A549 (cell line): ENCODE measurements around the gene PSMD6.
A peak's percentile ranks its signal among the peaks of the same experiment; 100 is the strongest.

Source experiments
- FOSL2 ChIP-seq, 2 experiments: fragments of 450-650 bp in 1 of 2; fragments of >200 bp in 1 of 2; sonication (Bioruptor Twin) in 1 of 2; formaldehyde crosslinking; IDR thresholded peaks; 2 replicates each; pipeline versions ENCODE4 v1.5.0 to v1.6.1; 2016 to 2020; ENCODE audit warnings: mild to moderate bottlenecking in 1 of 2, moderate library complexity in 1 of 2
- MAFK ChIP-seq: fragments of 450-650 bp; IDR thresholded peaks from 2 replicates; pipeline ENCODE4 v1.6.1; 2014; ENCODE audit not compliant: partially characterized antibody
- MYC ChIP-seq: IDR thresholded peaks from 2 replicates; pipeline ENCODE4 v1.6.1; 2012; ENCODE audit warnings: mild to moderate bottlenecking, inconsistent platforms, low read length, improper control_type of control experiment, borderline replicate concordance
- POLR2A ChIP-seq: IDR thresholded peaks from 2 replicates; pipeline ENCODE4 v1.6.1; 2012; ENCODE audit warnings: mild to moderate bottlenecking, low read length
- RAD21 ChIP-seq, 2 experiments: fragments of >200 bp in 1 of 2; sonication (Bioruptor Twin) in 1 of 2; formaldehyde crosslinking in 1 of 2; IDR thresholded peaks in 1 of 2; conservative IDR thresholded peaks in 1 of 2; 2 replicates in 1 of 2; 3 replicates in 1 of 2; pipeline ENCODE4 v1.6.1; 2012 to 2018; ENCODE audit warnings: inconsistent platforms in 1 of 2
- RFX5 ChIP-seq: fragments of 450-650 bp; IDR thresholded peaks from 2 replicates; pipeline ENCODE4 v1.7.1; 2014; ENCODE audit warnings: antibody characterized with exemption, mild to moderate bottlenecking, moderate library complexity
- USF2 ChIP-seq: fragments of 450-650 bp; IDR thresholded peaks from 2 replicates; pipeline ENCODE4 v1.6.1; 2014; ENCODE audit warnings: antibody characterized with exemption
- ZFP36 ChIP-seq: fragments of 450-650 bp; IDR thresholded peaks from 2 replicates; pipeline ENCODE4 v1.6.1; 2014; ENCODE audit warnings: borderline replicate concordance; ENCODE audit not compliant: partially characterized antibody
- TF ChIP-seq, protein P1 (sequence below): fragments of >200 bp; sonication (Bioruptor Twin); formaldehyde crosslinking; IDR thresholded peaks from 3 replicates; pipeline ENCODE4 v1.5.1; 2016
- TF ChIP-seq, protein P2 (sequence below): IDR thresholded peaks from 2 replicates; pipeline ENCODE4 v1.6.1; 2012

- TF ChIP-seq, protein P1, sequence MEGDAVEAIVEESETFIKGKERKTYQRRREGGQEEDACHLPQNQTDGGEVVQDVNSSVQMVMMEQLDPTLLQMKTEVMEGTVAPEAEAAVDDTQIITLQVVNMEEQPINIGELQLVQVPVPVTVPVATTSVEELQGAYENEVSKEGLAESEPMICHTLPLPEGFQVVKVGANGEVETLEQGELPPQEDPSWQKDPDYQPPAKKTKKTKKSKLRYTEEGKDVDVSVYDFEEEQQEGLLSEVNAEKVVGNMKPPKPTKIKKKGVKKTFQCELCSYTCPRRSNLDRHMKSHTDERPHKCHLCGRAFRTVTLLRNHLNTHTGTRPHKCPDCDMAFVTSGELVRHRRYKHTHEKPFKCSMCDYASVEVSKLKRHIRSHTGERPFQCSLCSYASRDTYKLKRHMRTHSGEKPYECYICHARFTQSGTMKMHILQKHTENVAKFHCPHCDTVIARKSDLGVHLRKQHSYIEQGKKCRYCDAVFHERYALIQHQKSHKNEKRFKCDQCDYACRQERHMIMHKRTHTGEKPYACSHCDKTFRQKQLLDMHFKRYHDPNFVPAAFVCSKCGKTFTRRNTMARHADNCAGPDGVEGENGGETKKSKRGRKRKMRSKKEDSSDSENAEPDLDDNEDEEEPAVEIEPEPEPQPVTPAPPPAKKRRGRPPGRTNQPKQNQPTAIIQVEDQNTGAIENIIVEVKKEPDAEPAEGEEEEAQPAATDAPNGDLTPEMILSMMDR, result peak; percentile 56
- TF ChIP-seq USF2, result no peak
- TF ChIP-seq POLR2A, result no peak
- TF ChIP-seq ZFP36, result no peak
- no peak for TF ChIP-seq MAFK
- TF ChIP-seq, protein P2, sequence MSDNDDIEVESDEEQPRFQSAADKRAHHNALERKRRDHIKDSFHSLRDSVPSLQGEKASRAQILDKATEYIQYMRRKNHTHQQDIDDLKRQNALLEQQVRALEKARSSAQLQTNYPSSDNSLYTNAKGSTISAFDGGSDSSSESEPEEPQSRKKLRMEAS, result no peak
- TF ChIP-seq FOSL2 (IDR thresholded peaks at IDR 0.05), result no peak
- no peak for TF ChIP-seq FOSL2 (CRISPR knock-in tag; IDR thresholded peaks at IDR 0.05)
- peak; percentile 62 to 73 for TF ChIP-seq RAD21 (conservative IDR thresholded peaks at IDR 0.05 in 1 of 2, IDR thresholded peaks at IDR 0.05 in 1 of 2)
- TF ChIP-seq RFX5, result no peak
- no peak for TF ChIP-seq MYC
Observed at GRCh38 chr3:63993653-63994079, 29.6 kb downstream of the PSMD6 start.
